OCI-LY3 (cell line): ENCODE measurements around the gene ABHD3.

Experiments used
- CTCF ChIP-seq: fragments of 200-600, 300-600 bp; sonication (generic); IDR thresholded peaks from 2 replicates; pipeline ENCODE4 v1.5.1; 2014; ENCODE audit warnings: antibody characterized with exemption, low read length, low read depth
- EZH2phosphoT487 ChIP-seq: fragments of 200-600 bp; shearing (Covaris generic); IDR thresholded peaks from 2 replicates; pipeline ENCODE4 v1.6.1; 2018; ENCODE audit warnings: antibody characterized with exemption, mixed run types, low read depth

GRCh38 chr18:21656402-21656801, 48.2 kb downstream of the ABHD3 start:
- no peak for TF ChIP-seq CTCF
- TF ChIP-seq EZH2phosphoT487: no peak
